GM10847 (cell line): ENCODE measurements around the gene ASAP2.

Experiments used
- POLR2A ChIP-seq: IDR thresholded peaks from 2 replicates; pipeline ENCODE4 v1.6.1; 2011; ENCODE audit not compliant: insufficient read length; ENCODE audit errors: extremely low read depth

Gene ASAP2

GRCh38 chr2:9359463-9359862 is 152.9 kb downstream of the ASAP2 start:
- no peak for TF ChIP-seq POLR2A

GRCh38 chr2:9360110-9360509 is 153.5 kb downstream of the ASAP2 start:
- TF ChIP-seq POLR2A, result no peak

- TF ChIP-seq POLR2A, result no peak
Observed at GRCh38 chr2:9360701-9361100, 154.1 kb downstream of the ASAP2 start.

- no peak for TF ChIP-seq POLR2A
Observed at GRCh38 chr2:9364373-9364772, 157.8 kb downstream of the ASAP2 start.

- TF ChIP-seq POLR2A, result no peak
Observed at GRCh38 chr2:9364791-9365497, 158.3 kb downstream of the ASAP2 start.

- TF ChIP-seq POLR2A, result no peak
Observed at GRCh38 chr2:9365498-9366019, 158.9 kb downstream of the ASAP2 start.

- TF ChIP-seq POLR2A, result no peak
Observed at GRCh38 chr2:9366026-9366425, 159.4 kb downstream of the ASAP2 start.

- no peak for TF ChIP-seq POLR2A
Observed at GRCh38 chr2:9370746-9371145, 164.1 kb downstream of the ASAP2 start.

- TF ChIP-seq POLR2A, result no peak
Observed at GRCh38 chr2:9373047-9373446, 166.4 kb downstream of the ASAP2 start.

GRCh38 chr2:9373476-9373875 is 166.9 kb downstream of the ASAP2 start:
- TF ChIP-seq POLR2A, result no peak

GRCh38 chr2:9374071-9374730 is 167.6 kb downstream of the ASAP2 start:
- TF ChIP-seq POLR2A, result no peak

- TF ChIP-seq POLR2A, result no peak
Observed at GRCh38 chr2:9375857-9376428, 169.3 kb downstream of the ASAP2 start.

- TF ChIP-seq POLR2A, result no peak
Observed at GRCh38 chr2:9377461-9378097, 171.0 kb downstream of the ASAP2 start.

- TF ChIP-seq POLR2A, result no peak
Observed at GRCh38 chr2:9378433-9379390, 172.1 kb downstream of the ASAP2 start.

GRCh38 chr2:9379391-9379755 is 172.8 kb downstream of the ASAP2 start:
- no peak for TF ChIP-seq POLR2A
